HepG2 (cell line): ENCODE measurements around the gene CACNA1H. TPM values are rescaled to one million over a fixed set of nuclear protein-coding genes. Genes with fewer than 3 reads are reported as not detected.

Source experiments
- HNF1A ChIP-seq, 2 experiments: sonication (generic) in 1 of 2; formaldehyde crosslinking in 1 of 2; IDR thresholded peaks; 2 replicates each; pipeline versions ENCODE4 v1.4.0 to v1.6.1; 2016 to 2020; ENCODE audit warnings: borderline replicate concordance in 1 of 2, low read depth in 1 of 2, mild to moderate bottlenecking in 1 of 2, missing genetic modification reagents in 1 of 2
- IRF1 ChIP-seq: sonication (generic); formaldehyde crosslinking; IDR thresholded peaks from 2 replicates; pipeline ENCODE4 v1.4.0; 2020; ENCODE audit warnings: low read depth, mild to moderate bottlenecking, missing genetic modification reagents
- NCOA5 ChIP-seq: sonication (generic); formaldehyde crosslinking; IDR thresholded peaks from 2 replicates; pipeline ENCODE4 v1.4.0; 2020; ENCODE audit warnings: missing genetic modification reagents
- ONECUT2 ChIP-seq: sonication (generic); formaldehyde crosslinking; IDR thresholded peaks from 2 replicates; pipeline ENCODE4 v1.4.0; 2020; ENCODE audit warnings: missing genetic modification reagents
- RFX1 ChIP-seq: fragments of 450-650 bp; IDR thresholded peaks from 2 replicates; pipeline ENCODE4 v1.6.1; 2017
- YY1 ChIP-seq: IDR thresholded peaks from 2 replicates; pipeline ENCODE4 v1.6.1; 2011; ENCODE audit warnings: low read length, low read depth, moderate library complexity, mild to moderate bottlenecking; ENCODE audit not compliant: insufficient read depth, insufficient replicate concordance
- ZNF143 ChIP-seq: sonication (generic); formaldehyde crosslinking; IDR thresholded peaks from 2 replicates; pipeline ENCODE4 v1.4.0; 2020; ENCODE audit warnings: missing genetic modification reagents
- ZNF468 ChIP-seq: sonication (generic); formaldehyde crosslinking; IDR thresholded peaks from 2 replicates; pipeline ENCODE4 v1.8.0; 2022; ENCODE audit warnings: mild to moderate bottlenecking, moderate library complexity, missing genetic modification reagents
- ZNF484 ChIP-seq: sonication (generic); formaldehyde crosslinking; IDR thresholded peaks from 2 replicates; pipeline ENCODE4 v1.5.1; 2020; ENCODE audit warnings: mild to moderate bottlenecking, low read depth, missing genetic modification reagents, borderline replicate concordance
- ZNF710 ChIP-seq: sonication (generic); formaldehyde crosslinking; IDR thresholded peaks from 2 replicates; pipeline ENCODE4 v1.5.0; 2020; ENCODE audit warnings: mild to moderate bottlenecking, missing genetic modification reagents, borderline replicate concordance
- polyA plus RNA-seq, 8 experiments: library from polyadenylated mRNA; depleted of rRNA in 3 of 8; stranded (reverse) in 7 of 8; unstranded in 1 of 8; fragments of >200 nt; fragmentation: Illumina TruSeq in 4 of 8; extraction: Trizol in 4 of 8; gene quantifications; 2 replicates each; pipeline versions ENCODE4 v1.2.1 to v1.2.3, GENCODE V29; 2011 to 2016; ENCODE audit warnings: low read depth in 4 of 8, missing spikeins in 1 of 8, mixed read lengths in 1 of 8; ENCODE audit not compliant: insufficient read depth in 1 of 8
- total RNA-seq, 5 experiments: library from RNA; depleted of rRNA; stranded (reverse); fragments of >200 nt; fragmentation: Illumina TruSeq; extraction: Trizol; gene quantifications; 2 replicates each; pipeline ENCODE4 v1.2.3, GENCODE V29; 2016; ENCODE audit warnings: low read depth in 1 of 5
- TF ChIP-seq, protein P1 (sequence below): sonication (generic); formaldehyde crosslinking; IDR thresholded peaks from 2 replicates; pipeline ENCODE4 v1.4.0; 2020; ENCODE audit warnings: mild to moderate bottlenecking, missing genetic modification reagents, borderline replicate concordance

CACNA1H gene
- total and polyA plus RNA-seq, 2 of the 13 experiments (the other 11 are each of a cell fraction or from before 2014, with no cell fraction given), result 0.40 to 1.8 TPM

- TF ChIP-seq IRF1 (CRISPR knock-in tag) (no peak), ZNF484 (no peak), ONECUT2 (CRISPR knock-in tag) (no peak), HNF1A (IDR thresholded peaks at IDR 0.05; ENCODE audit: low read depth) (no peak), HNF1A (CRISPR knock-in tag; IDR thresholded peaks at IDR 0.05; ENCODE audit: borderline replicate concordance) (no peak), ZNF710 (CRISPR knock-in tag) (no peak), NCOA5 (CRISPR knock-in tag) (no peak), RFX1 (no peak), ZNF468 (CRISPR knock-in tag) (no peak), YY1 (no peak), ZNF143 (CRISPR knock-in tag) (no peak)
- TF ChIP-seq, protein P1, sequence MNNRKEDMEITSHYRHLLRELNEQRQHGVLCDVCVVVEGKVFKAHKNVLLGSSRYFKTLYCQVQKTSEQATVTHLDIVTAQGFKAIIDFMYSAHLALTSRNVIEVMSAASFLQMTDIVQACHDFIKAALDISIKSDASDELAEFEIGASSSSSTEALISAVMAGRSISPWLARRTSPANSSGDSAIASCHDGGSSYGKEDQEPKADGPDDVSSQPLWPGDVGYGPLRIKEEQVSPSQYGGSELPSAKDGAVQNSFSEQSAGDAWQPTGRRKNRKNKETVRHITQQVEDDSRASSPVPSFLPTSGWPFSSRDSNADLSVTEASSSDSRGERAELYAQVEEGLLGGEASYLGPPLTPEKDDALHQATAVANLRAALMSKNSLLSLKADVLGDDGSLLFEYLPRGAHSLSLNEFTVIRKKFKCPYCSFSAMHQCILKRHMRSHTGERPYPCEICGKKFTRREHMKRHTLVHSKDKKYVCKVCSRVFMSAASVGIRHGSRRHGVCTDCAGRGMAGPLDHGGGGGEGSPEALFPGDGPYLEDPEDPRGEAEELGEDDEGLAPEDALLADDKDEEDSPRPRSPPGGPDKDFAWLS, result no peak
Measured at GRCh38 chr16:1200014-1200627, 47.2 kb downstream of the CACNA1H start (continued).
